A549 (cell line): ENCODE results near the gene IRAG1. TPM values are rescaled to one million over a fixed set of nuclear protein-coding genes. Genes with fewer than 3 reads are reported as not detected.

Experiments used
- ATAC-seq, 2 experiments: fragments of 200-7000 bp in 1 of 2; fragments of >200 bp in 1 of 2; cut with Nextera tagmentation in 1 of 2; cut with Tn5 transposase in 1 of 2; 3 replicates each; pipeline versions ENCODE4 v1.8.0 to v1.9.1; 2018 to 2020; ENCODE audit warnings: mild to moderate bottlenecking in 1 of 2, moderate library complexity in 1 of 2
- CTCF ChIA-PET: fragments of 300-600 bp; sonication (Branson Sonifier 250); formaldehyde crosslinking; extraction: SDS; loops from one replicate; lab custom pipeline; 2021; ENCODE audit warnings: antibody characterized with exemption, inconsistent platforms; lab: Yijun Ruan, JAX
- POLR2A ChIA-PET: fragments of 350-600 bp; formaldehyde crosslinking; extraction: SDS; loops from one replicate; lab custom pipeline; 2021; ENCODE audit warnings: antibody characterized with exemption, inconsistent platforms; lab: Yijun Ruan, JAX
- DNase-seq, 2 experiments: peaks; one replicate each; pipeline versions ENCODE4 v3.0.0 to v3.0.0-alpha.2; 2011 to 2016; ENCODE audit warnings: low read depth in 1 of 2, low spot score in 1 of 2
- FAIRE-seq: peaks from 2 replicates; lab custom pipeline; 2011; peaks lifted over from hg19 to GRCh38; lab: Jason Lieb, UNC
- H3K27ac ChIP-seq, 2 experiments: fragments of >200 bp; sonication (Bioruptor Twin); formaldehyde crosslinking; 3 replicates each; pipeline ENCODE4 v1.5.1; 2016 to 2017
- H3K4me1 ChIP-seq: fragments of >200 bp; sonication (Bioruptor Twin); formaldehyde crosslinking; 3 replicates; pipeline ENCODE4 v1.6.1; 2016
- H3K4me2 ChIP-seq: fragments of >200 bp; sonication (Bioruptor Twin); formaldehyde crosslinking; 3 replicates; pipeline ENCODE4 v1.6.1; 2016
- H3K4me3 ChIP-seq: fragments of >200 bp; sonication (Bioruptor Twin); formaldehyde crosslinking; 3 replicates; pipeline ENCODE4 v1.5.1; 2016
- H3K9me3 ChIP-seq: fragments of >200 bp; sonication (Bioruptor Twin); formaldehyde crosslinking; 3 replicates; pipeline ENCODE4 v1.6.1; 2016
- BHLHE40 ChIP-seq: IDR thresholded peaks from 2 replicates; pipeline ENCODE4 v1.6.1; 2012; ENCODE audit warnings: low read depth, low read length, inconsistent platforms
- CBX8 ChIP-seq: fragments of 200-600 bp; sonication (generic); IDR thresholded peaks from 2 replicates; pipeline ENCODE4 v1.6.1; 2016
- EHMT2 ChIP-seq: fragments of 200-600 bp; sonication (generic); IDR thresholded peaks from 2 replicates; pipeline ENCODE4 v1.6.1; 2016; ENCODE audit warnings: antibody characterized with exemption, low read depth, mild to moderate bottlenecking, moderate library complexity
- ESRRA ChIP-seq: fragments of 150-350 bp; IDR thresholded peaks from 2 replicates; pipeline ENCODE4 v1.6.1; 2014; ENCODE audit warnings: mild to moderate bottlenecking, low read length, borderline replicate concordance
- FOSB ChIP-seq: fragments of 250-450 bp; sonication (Bioruptor Pico); IDR thresholded peaks from 2 replicates; pipeline ENCODE4 v1.5.0; 2020; ENCODE audit warnings: mild to moderate bottlenecking, moderate library complexity
- FOSL2 ChIP-seq, 2 experiments: fragments of 450-650 bp in 1 of 2; fragments of >200 bp in 1 of 2; sonication (Bioruptor Twin) in 1 of 2; formaldehyde crosslinking; IDR thresholded peaks; 2 replicates each; pipeline versions ENCODE4 v1.5.0 to v1.6.1; 2016 to 2020; ENCODE audit warnings: mild to moderate bottlenecking in 1 of 2, moderate library complexity in 1 of 2
- GATA3 ChIP-seq: IDR thresholded peaks from 2 replicates; pipeline ENCODE4 v1.6.1; 2012; ENCODE audit warnings: borderline replicate concordance
- HDAC2 ChIP-seq: fragments of 200-600 bp; sonication (generic); IDR thresholded peaks from 2 replicates; pipeline ENCODE4 v1.6.1; 2016
- KDM5A ChIP-seq: fragments of 200-600 bp; sonication (generic); IDR thresholded peaks from 2 replicates; pipeline ENCODE4 v1.6.1; 2016; ENCODE audit warnings: antibody characterized with exemption, mild to moderate bottlenecking
- NFE2L2 ChIP-seq: fragments of 150-350 bp; conservative IDR thresholded peaks from 2 replicates; pipeline ENCODE4 v1.6.1; 2014; ENCODE audit warnings: low read length
- NR3C1 ChIP-seq: fragments of >200 bp; sonication (Bioruptor Twin); formaldehyde crosslinking; IDR thresholded peaks from 3 replicates; pipeline ENCODE4 v1.6.1; 2017
- PHF8 ChIP-seq: fragments of 200-600 bp; sonication (generic); IDR thresholded peaks from 2 replicates; pipeline ENCODE4 v1.6.1; 2016; ENCODE audit warnings: low read depth, mild to moderate bottlenecking, antibody characterized with exemption, moderate library complexity, borderline replicate concordance
- RARB ChIP-seq: fragments of 250-450 bp; sonication (Bioruptor Pico); IDR thresholded peaks from 2 replicates; pipeline ENCODE4 v1.8.0; 2021; ENCODE audit warnings: mild to moderate bottlenecking, moderate library complexity
- RFX5 ChIP-seq: fragments of 450-650 bp; IDR thresholded peaks from 2 replicates; pipeline ENCODE4 v1.7.1; 2014; ENCODE audit warnings: antibody characterized with exemption, mild to moderate bottlenecking, moderate library complexity
- TP53 ChIP-seq: fragments of 250-450 bp; sonication (Bioruptor Pico); IDR thresholded peaks from 2 replicates; pipeline ENCODE4 v1.5.0; 2021; ENCODE audit warnings: mild to moderate bottlenecking, moderate library complexity
- ZC3H11A ChIP-seq: fragments of 450-650 bp; IDR thresholded peaks from 2 replicates; pipeline ENCODE4 v1.6.1; 2014; ENCODE audit warnings: antibody characterized with exemption, mild to moderate bottlenecking
- WGBS: methylation state at CpG from one replicate; pipeline ENCODE4 v1.1.6; 2017; ENCODE audit errors: missing lambda C conversion rate; 5-methylcytosine and 5-hydroxymethylcytosine counted together
- polyA plus RNA-seq, 4 experiments: library from polyadenylated mRNA; depleted of rRNA in 3 of 4; stranded (reverse); fragments of >200 nt; fragmentation: RNase III in 1 of 4; extraction: RNeasy Plus Mini Kit Qiagen cat#74134 plus additional on column Dnase treatment in 1 of 4; gene quantifications; 2 replicates in 3 of 4; 3 replicates in 1 of 4; pipeline ENCODE4 v1.2.3, GENCODE V29; 2011 to 2017
- TF ChIP-seq, protein P1 (sequence below): fragments of 250-450 bp; sonication (Bioruptor Pico); IDR thresholded peaks from 2 replicates; pipeline ENCODE4 v1.5.0; 2020; ENCODE audit warnings: low read depth, mild to moderate bottlenecking, moderate library complexity
- TF ChIP-seq, protein P2 (sequence below): fragments of 450-650 bp; IDR thresholded peaks from 2 replicates; pipeline ENCODE4 v1.6.1; 2014; ENCODE audit warnings: antibody characterized with exemption
- TF ChIP-seq, protein P3 (sequence below): fragments of 250-450 bp; sonication (Bioruptor Pico); IDR thresholded peaks from 2 replicates; pipeline ENCODE4 v1.5.0; 2021; ENCODE audit warnings: mild to moderate bottlenecking, moderate library complexity, borderline replicate concordance
- TF ChIP-seq, protein P4 (sequence below): fragments of >200 bp; sonication (Bioruptor Twin); formaldehyde crosslinking; IDR thresholded peaks from 2 replicates; pipeline ENCODE4 v1.6.1; 2016
- TF ChIP-seq, protein P5 (sequence below): fragments of 150-350 bp; IDR thresholded peaks from 2 replicates; pipeline ENCODE4 v1.6.1; 2014; ENCODE audit warnings: low read depth, mild to moderate bottlenecking, low read length
- TF ChIP-seq, protein P6 (sequence below): IDR thresholded peaks from 2 replicates; pipeline ENCODE4 v1.6.1; 2012
- TF ChIP-seq, protein P7 (sequence below): fragments of >200 bp; sonication (Bioruptor Twin); formaldehyde crosslinking; IDR thresholded peaks from 3 replicates; pipeline ENCODE4 v1.5.1; 2016

Gene IRAG1
- polyA plus RNA-seq, 2 of the 4 experiments (the other 2 are of a cell fraction): 0.05 TPM; not detected in 1

DNA sequence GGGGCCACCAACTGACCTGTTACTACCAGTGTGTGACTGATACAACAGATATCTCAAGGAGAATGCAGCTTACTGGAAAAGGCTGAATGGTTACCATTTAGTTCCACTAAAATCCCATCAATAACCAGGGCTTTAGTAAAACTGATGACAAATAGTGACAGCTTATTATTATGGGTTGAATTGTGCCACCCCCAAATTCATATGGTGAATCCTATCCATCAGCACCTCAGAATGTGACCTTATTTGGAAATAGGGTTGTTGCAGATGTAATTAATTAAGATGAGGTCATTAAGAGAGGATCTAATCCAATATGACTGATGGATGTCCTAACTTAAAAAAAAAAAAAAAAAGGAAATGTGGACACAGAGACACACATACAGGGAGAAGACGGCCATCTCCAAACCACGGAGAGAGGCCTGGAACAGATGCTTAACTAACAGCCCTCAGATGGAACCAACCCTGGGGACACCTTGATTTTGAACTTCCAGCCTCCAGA lies 27.4 kb upstream of the IRAG1 start:
- no peak overlapping the region for H3K27ac ChIP-seq
- H3K4me1 ChIP-seq: no peaks in the 10 kb centered on the region
- no peak for ATAC-seq
- 74% methylated on average over 2 of the region's 2 CpGs for WGBS
- H3K9me3 ChIP-seq: no peaks in the 10 kb centered on the region; the same call in 2 of the 3 replicates
- TF ChIP-seq, protein P1, sequence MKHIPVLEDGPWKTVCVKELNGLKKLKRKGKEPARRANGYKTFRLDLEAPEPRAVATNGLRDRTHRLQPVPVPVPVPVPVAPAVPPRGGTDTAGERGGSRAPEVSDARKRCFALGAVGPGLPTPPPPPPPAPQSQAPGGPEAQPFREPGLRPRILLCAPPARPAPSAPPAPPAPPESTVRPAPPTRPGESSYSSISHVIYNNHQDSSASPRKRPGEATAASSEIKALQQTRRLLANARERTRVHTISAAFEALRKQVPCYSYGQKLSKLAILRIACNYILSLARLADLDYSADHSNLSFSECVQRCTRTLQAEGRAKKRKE (CRISPR knock-in tag): no peak
- TF ChIP-seq KDM5A: no peak
- TF ChIP-seq TP53 (CRISPR knock-in tag): no peak
- ChIA-PET POLR2A (no interaction called here), CTCF (interaction anchor here (0.6 to 1.7 kb wide), 4 partner anchors 14 to 221 kb away, joined by 3 to 6 read pairs (median 4); no protein-coding TSS in a partner anchor)
- H3K4me3 ChIP-seq: no peak overlapping the region
- no peak for FAIRE-seq
- no peak for DNase-seq
- no peak overlapping the region for H3K4me2 ChIP-seq

DNA sequence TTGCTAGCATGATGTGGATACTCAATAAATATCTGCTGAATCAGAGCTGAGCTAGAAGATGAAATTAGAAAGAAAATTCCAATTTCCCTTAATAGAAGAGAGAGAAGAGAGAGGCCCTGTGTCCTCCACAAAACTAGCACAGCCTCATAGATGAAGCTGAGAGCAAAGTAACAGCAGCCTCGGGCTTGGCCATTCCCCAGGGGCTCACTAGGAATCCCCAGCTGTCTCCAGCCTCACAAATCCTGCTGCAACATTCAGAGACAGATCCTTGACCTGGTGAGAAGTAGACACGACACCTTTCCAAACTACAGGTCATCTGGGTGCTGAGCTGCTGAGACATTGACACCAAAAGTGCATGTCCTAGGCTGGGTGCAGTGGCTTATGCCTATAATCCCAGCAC lies 26.1 kb upstream of the IRAG1 start:
- POLR2A ChIA-PET: no interaction called here
- no peaks in the 10 kb centered on the region for H3K4me1 ChIP-seq
- H3K9me3 ChIP-seq: no peaks in the 10 kb centered on the region; the same call in 2 of the 3 replicates
- no peak for DNase-seq
- no peak for ATAC-seq
- 21% methylated on average over 2 of the region's 2 CpGs for WGBS
- CTCF ChIA-PET: interaction anchor here (1.3 to 2.6 kb wide), 3 partner anchors 8 to 17 kb away, joined by 3 to 8 read pairs (median 6); no protein-coding TSS in a partner anchor
- no peak for FAIRE-seq
- no peak overlapping the region for H3K27ac ChIP-seq
- H3K4me2 ChIP-seq: no peak overlapping the region
- H3K4me3 ChIP-seq: no peak overlapping the region
- no peak for TF ChIP-seq FOSB (CRISPR knock-in tag)

DNA sequence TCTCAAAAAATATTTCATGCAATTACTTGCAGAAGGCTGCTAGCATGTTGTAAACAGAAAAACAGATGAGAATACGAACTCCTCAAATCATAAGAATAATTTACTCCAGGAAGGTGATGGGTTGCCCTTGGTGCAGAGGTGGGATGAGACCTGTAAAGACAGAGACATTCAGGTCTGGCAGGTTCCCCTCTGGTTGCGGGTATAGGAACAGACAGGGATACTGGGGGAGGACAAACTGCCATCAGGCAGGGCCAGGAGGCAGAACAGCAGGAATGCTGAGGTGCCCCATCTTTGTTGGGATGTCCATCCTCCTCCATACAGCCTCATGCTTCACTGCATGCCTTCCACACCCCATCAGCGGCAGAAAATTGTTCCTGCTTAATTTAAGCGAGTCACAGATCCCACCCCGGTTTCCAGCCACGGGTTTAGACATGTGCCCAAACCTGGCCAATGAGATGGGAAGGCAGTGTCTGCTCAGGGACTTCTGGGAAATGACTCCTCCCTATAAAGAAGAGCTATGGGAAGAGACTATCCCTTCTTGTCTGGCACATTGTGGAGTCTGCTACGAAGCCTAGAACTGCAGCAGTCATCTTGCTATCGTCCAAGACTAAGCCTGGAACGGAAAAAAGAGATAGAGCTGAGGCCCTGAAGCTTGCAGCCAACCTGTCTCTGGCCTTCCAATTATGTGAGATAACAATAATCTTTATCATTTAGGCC lies 23.1 kb upstream of the IRAG1 start:
- no peak for FAIRE-seq
- Histone ChIP-seq H3K4me3 (no peak overlapping the region), H3K4me2 (no peak overlapping the region), H3K9me3 (no peaks in the 10 kb centered on the region; the same call in 2 of the 3 replicates), H3K27ac (no peak overlapping the region)
- TF ChIP-seq, protein P2, sequence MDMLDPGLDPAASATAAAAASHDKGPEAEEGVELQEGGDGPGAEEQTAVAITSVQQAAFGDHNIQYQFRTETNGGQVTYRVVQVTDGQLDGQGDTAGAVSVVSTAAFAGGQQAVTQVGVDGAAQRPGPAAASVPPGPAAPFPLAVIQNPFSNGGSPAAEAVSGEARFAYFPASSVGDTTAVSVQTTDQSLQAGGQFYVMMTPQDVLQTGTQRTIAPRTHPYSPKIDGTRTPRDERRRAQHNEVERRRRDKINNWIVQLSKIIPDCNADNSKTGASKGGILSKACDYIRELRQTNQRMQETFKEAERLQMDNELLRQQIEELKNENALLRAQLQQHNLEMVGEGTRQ: no peak
- TF ChIP-seq, protein P3, sequence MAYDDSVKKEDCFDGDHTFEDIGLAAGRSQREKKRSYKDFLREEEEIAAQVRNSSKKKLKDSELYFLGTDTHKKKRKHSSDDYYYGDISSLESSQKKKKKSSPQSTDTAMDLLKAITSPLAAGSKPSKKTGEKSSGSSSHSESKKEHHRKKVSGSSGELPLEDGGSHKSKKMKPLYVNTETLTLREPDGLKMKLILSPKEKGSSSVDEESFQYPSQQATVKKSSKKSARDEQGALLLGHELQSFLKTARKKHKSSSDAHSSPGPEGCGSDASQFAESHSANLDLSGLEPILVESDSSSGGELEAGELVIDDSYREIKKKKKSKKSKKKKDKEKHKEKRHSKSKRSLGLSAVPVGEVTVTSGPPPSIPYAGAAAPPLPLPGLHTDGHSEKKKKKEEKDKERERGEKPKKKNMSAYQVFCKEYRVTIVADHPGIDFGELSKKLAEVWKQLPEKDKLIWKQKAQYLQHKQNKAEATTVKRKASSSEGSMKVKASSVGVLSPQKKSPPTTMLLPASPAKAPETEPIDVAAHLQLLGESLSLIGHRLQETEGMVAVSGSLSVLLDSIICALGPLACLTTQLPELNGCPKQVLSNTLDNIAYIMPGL (CRISPR knock-in tag): no peak
- TF ChIP-seq, protein P4, sequence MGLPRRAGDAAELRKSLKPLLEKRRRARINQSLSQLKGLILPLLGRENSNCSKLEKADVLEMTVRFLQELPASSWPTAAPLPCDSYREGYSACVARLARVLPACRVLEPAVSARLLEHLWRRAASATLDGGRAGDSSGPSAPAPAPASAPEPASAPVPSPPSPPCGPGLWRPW: no peak
- TF ChIP-seq TP53 (CRISPR knock-in tag) (no peak), HDAC2 (no peak), FOSL2 (IDR thresholded peaks at IDR 0.05) (no peak), FOSL2 (CRISPR knock-in tag; IDR thresholded peaks at IDR 0.05) (no peak), GATA3 (no peak), RARB (no peak), NFE2L2 (no peak), NR3C1 (no peak), ESRRA (no peak), EHMT2 (no peak), BHLHE40 (no peak), RFX5 (no peak), CBX8 (no peak), ZC3H11A (no peak), PHF8 (no peak)
- TF ChIP-seq, protein P5, sequence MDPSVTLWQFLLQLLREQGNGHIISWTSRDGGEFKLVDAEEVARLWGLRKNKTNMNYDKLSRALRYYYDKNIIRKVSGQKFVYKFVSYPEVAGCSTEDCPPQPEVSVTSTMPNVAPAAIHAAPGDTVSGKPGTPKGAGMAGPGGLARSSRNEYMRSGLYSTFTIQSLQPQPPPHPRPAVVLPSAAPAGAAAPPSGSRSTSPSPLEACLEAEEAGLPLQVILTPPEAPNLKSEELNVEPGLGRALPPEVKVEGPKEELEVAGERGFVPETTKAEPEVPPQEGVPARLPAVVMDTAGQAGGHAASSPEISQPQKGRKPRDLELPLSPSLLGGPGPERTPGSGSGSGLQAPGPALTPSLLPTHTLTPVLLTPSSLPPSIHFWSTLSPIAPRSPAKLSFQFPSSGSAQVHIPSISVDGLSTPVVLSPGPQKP: no peak
- TF ChIP-seq, protein P6, sequence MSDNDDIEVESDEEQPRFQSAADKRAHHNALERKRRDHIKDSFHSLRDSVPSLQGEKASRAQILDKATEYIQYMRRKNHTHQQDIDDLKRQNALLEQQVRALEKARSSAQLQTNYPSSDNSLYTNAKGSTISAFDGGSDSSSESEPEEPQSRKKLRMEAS: no peak
- TF ChIP-seq, protein P7, sequence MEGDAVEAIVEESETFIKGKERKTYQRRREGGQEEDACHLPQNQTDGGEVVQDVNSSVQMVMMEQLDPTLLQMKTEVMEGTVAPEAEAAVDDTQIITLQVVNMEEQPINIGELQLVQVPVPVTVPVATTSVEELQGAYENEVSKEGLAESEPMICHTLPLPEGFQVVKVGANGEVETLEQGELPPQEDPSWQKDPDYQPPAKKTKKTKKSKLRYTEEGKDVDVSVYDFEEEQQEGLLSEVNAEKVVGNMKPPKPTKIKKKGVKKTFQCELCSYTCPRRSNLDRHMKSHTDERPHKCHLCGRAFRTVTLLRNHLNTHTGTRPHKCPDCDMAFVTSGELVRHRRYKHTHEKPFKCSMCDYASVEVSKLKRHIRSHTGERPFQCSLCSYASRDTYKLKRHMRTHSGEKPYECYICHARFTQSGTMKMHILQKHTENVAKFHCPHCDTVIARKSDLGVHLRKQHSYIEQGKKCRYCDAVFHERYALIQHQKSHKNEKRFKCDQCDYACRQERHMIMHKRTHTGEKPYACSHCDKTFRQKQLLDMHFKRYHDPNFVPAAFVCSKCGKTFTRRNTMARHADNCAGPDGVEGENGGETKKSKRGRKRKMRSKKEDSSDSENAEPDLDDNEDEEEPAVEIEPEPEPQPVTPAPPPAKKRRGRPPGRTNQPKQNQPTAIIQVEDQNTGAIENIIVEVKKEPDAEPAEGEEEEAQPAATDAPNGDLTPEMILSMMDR: no peak
- TF ChIP-seq, all 56 proteins: peak for 0
- ChIA-PET POLR2A (no interaction called here), CTCF (interaction anchor here (1.3 to 2.8 kb wide), 3 partner anchors 12 to 176 kb away, joined by 3 to 10 read pairs (median 3); partner anchors contain the start of gene RNF141)
- ATAC-seq (no peak), DNase-seq (no peak)
- H3K4me1 ChIP-seq: no peaks in the 10 kb centered on the region
- 74% methylated on average over 9 of the region's 9 CpGs for WGBS
